ENCODE results near the gene FAM200B.

The FAM200B gene

GRCh38 chr4:15737255-15737654 lies 55.6 kb downstream of the FAM200B start:
- no peak for DNase-seq (ENCODE audit: low spot score)

GRCh38 chr4:15738877-15739276 lies 57.2 kb downstream of the FAM200B start:
- DNase-seq (ENCODE audit: low spot score), result no peak
